ENCODE data around the gene FAM118A. TPM values are rescaled to one million over a fixed set of nuclear protein-coding genes. Genes with fewer than 3 reads are reported as not detected.

Gene FAM118A
- total RNA-seq, 2 donors from 2014 or later: 13.0 to 149 TPM

- peaks cover 14% of the 10 kb centered on the region for H3K4me1 ChIP-seq
- intact Hi-C loops (cut with DNase I): loop anchor here (5.0 to 10.0 kb wide), 2 partner anchors 162 to 284 kb away; no protein-coding TSS in a partner anchor
- H3K36me3 ChIP-seq (replicated peaks in 1 of 2; ENCODE audit: insufficient read depth in 1 of 2, low read depth in 2 of 2): no peaks in the 10 kb centered on the region
- ATAC-seq (no peak), DNase-seq (no peak)
- no peak overlapping the region for H3K27ac ChIP-seq
- no peaks in the 10 kb centered on the region for H3K9me3 ChIP-seq
- no peak for TF ChIP-seq CTCF (IDR thresholded peaks at IDR 0.05)
- no peak for TF ChIP-seq POLR2A (IDR thresholded peaks at IDR 0.05)
- WGBS, 2 donors: 71 to 83% methylated on average over 14 to 16 of the region's 16 CpGs
- no peaks in the 10 kb centered on the region for H3K27me3 ChIP-seq
- H3K4me3 ChIP-seq: no peak overlapping the region
Measured at GRCh38 chr22:45270095-45271020, 39.4 kb upstream of the FAM118A start.

- no peak overlapping the region for H3K27ac ChIP-seq
Measured at GRCh38 chr22:45271667-45272201, 38.0 kb upstream of the FAM118A start.

GRCh38 chr22:45272498-45272897, 37.2 kb upstream of the FAM118A start:
- peak overlapping the region in 1 of 4 donors; percentile 37 for H3K27ac ChIP-seq
- H3K9me3 ChIP-seq: no peaks in the 10 kb centered on the region
- H3K4me3 ChIP-seq: no peak overlapping the region
- 71 to 80% methylated on average over 2 to 7 of the region's 7 CpGs for WGBS, 2 donors
- peaks cover 14% of the 10 kb centered on the region for H3K4me1 ChIP-seq
- H3K36me3 ChIP-seq (replicated peaks in 1 of 2; ENCODE audit: insufficient read depth in 1 of 2, low read depth in 2 of 2): no peaks in the 10 kb centered on the region
- intact Hi-C loops (cut with DNase I): loop anchor here (5.0 to 10.0 kb wide), 2 partner anchors 160 to 282 kb away; no protein-coding TSS in a partner anchor
- TF ChIP-seq POLR2A (IDR thresholded peaks at IDR 0.05): no peak
- no peak for TF ChIP-seq CTCF (IDR thresholded peaks at IDR 0.05)
- ATAC-seq (no peak), DNase-seq (no peak)
- no peaks in the 10 kb centered on the region for H3K27me3 ChIP-seq

More at GRCh38 chr22:45271667-45272201, 38.0 kb upstream of the FAM118A start:
- DNase-seq (peak in 2 of 4 donors; percentile 44 to 66), ATAC-seq (no peak)
- H3K4me1 ChIP-seq: peaks cover 14% of the 10 kb centered on the region
- H3K27me3 ChIP-seq: no peaks in the 10 kb centered on the region
- H3K9me3 ChIP-seq: no peaks in the 10 kb centered on the region
- WGBS, 2 donors: 57 to 60% methylated on average over 13 of the region's 13 CpGs
- TF ChIP-seq CTCF (IDR thresholded peaks at IDR 0.05) (no peak), POLR2A (IDR thresholded peaks at IDR 0.05) (no peak)
- intact Hi-C loops (cut with DNase I): loop anchor here (5.0 to 10.0 kb wide), 2 partner anchors 161 to 283 kb away; no protein-coding TSS in a partner anchor
- H3K36me3 ChIP-seq (replicated peaks in 1 of 2; ENCODE audit: insufficient read depth in 1 of 2, low read depth in 2 of 2): no peaks in the 10 kb centered on the region
- H3K4me3 ChIP-seq: no peak overlapping the region

GRCh38 chr22:45273452-45274075, 36.2 kb upstream of the FAM118A start:
- Histone ChIP-seq H3K4me3 (no peak overlapping the region), H3K27me3 (no peaks in the 10 kb centered on the region), H3K36me3 (replicated peaks in 1 of 2; ENCODE audit: insufficient read depth in 1 of 2, low read depth in 2 of 2) (no peaks in the 10 kb centered on the region), H3K27ac (no peak overlapping the region), H3K9me3 (no peaks in the 10 kb centered on the region), H3K4me1 (peaks cover 14% of the 10 kb centered on the region)
- WGBS, 2 donors: 50 to 55% methylated on average over 15 of the region's 15 CpGs
- no peak for TF ChIP-seq CTCF (IDR thresholded peaks at IDR 0.05)
- no peak for TF ChIP-seq POLR2A (IDR thresholded peaks at IDR 0.05)
- ATAC-seq: no peak
- DNase-seq: no peak
- intact Hi-C loops (cut with DNase I): loop anchor here (5.0 to 10.0 kb wide), 2 partner anchors 159 to 281 kb away; no protein-coding TSS in a partner anchor
